Esophagus mucosa (tissue), 1 donor: ENCODE data around the gene FHDC1. TPM values are rescaled to one million over a fixed set of nuclear protein-coding genes. Genes with fewer than 3 reads are reported as not detected.

Experiments used
- ATAC-seq: fragments of 200-7000 bp; cut with Tn5 transposase; one replicate; pipeline ENCODE4 v1.9.1; 2020
- total RNA-seq: library from RNA; stranded (reverse); gene quantifications from one replicate; pipeline ENCODE4 v1.2.4, GENCODE V29; 2023
- donor health status: DM: yes; HTN: yes; CAD: no.

The FHDC1 gene
- total RNA-seq, 1 donor from 2014 or later: 5.9 TPM

- ATAC-seq: peak; percentile 19
These were observed 52.8 kb downstream of the FHDC1 start for GRCh38 chr4:152988721-152989553.

GRCh38 chr4:152989554-152989970 lies 53.4 kb downstream of the FHDC1 start:
- ATAC-seq: no peak

- ATAC-seq: no peak
These were observed 54.5 kb downstream of the FHDC1 start for GRCh38 chr4:152990471-152991131.

- no peak for ATAC-seq
These were observed 55.3 kb downstream of the FHDC1 start for GRCh38 chr4:152991398-152991797.

GRCh38 chr4:152992027-152992426 lies 55.9 kb downstream of the FHDC1 start:
- peak; percentile 78 for ATAC-seq

GRCh38 chr4:152992466-152992865 lies 56.3 kb downstream of the FHDC1 start:
- no peak for ATAC-seq

GRCh38 chr4:152994038-152994437 lies 57.9 kb downstream of the FHDC1 start:
- ATAC-seq: no peak

GRCh38 chr4:152996111-152996571 lies 60.0 kb downstream of the FHDC1 start:
- no peak for ATAC-seq

- no peak for ATAC-seq
These were observed 60.5 kb downstream of the FHDC1 start for GRCh38 chr4:152996672-152997071.

GRCh38 chr4:152997288-152997687 lies 61.2 kb downstream of the FHDC1 start:
- no peak for ATAC-seq

- peak; percentile 92 for ATAC-seq
These were observed 61.8 kb downstream of the FHDC1 start for GRCh38 chr4:152997771-152998487.

- peak; percentile 71 for ATAC-seq
These were observed 62.7 kb downstream of the FHDC1 start for GRCh38 chr4:152998861-152999260.

- peak; percentile 63 for ATAC-seq
These were observed 63.4 kb downstream of the FHDC1 start for GRCh38 chr4:152999346-153000075.

GRCh38 chr4:153000076-153000420 lies 63.9 kb downstream of the FHDC1 start:
- no peak for ATAC-seq

GRCh38 chr4:153001626-153002025 lies 65.5 kb downstream of the FHDC1 start:
- ATAC-seq: no peak

- ATAC-seq: no peak
These were observed 66.0 kb downstream of the FHDC1 start for GRCh38 chr4:153002110-153002509.

- peak; percentile 34 for ATAC-seq
These were observed 68.1 kb downstream of the FHDC1 start for GRCh38 chr4:153004081-153004850.

GRCh38 chr4:153005899-153006381 lies 69.8 kb downstream of the FHDC1 start:
- ATAC-seq: peak; percentile 15

- no peak for ATAC-seq
These were observed 72.6 kb downstream of the FHDC1 start for GRCh38 chr4:153008578-153009199.

- ATAC-seq: no peak
These were observed 74.0 kb downstream of the FHDC1 start for GRCh38 chr4:153010146-153010545.
